Measurements from ENCODE around the gene LIMA1. TPM values are rescaled to one million over a fixed set of nuclear protein-coding genes. Genes with fewer than 3 reads are reported as not detected.

Gene LIMA1
- total and polyA plus RNA-seq, 2 donors (not counting 1 experiment from before 2014, with no cell fraction given) = 1.3 to 2.1 TPM

GRCh38 chr12:50201987-50202521 lies 81.3 kb downstream of the LIMA1 start:
- no peak overlapping the region for H3K4me2 ChIP-seq (replicated peaks; ENCODE audit: low read depth, low read length, poor library complexity, severe bottlenecking)
- no peaks in the 10 kb centered on the region for H3K9me3 ChIP-seq (ENCODE audit: control extremely low read depth in 1 of 3, control insufficient read depth in 2 of 3, insufficient read depth in 1 of 3, low read length in 2 of 3)
- H3K4me3 ChIP-seq (ENCODE audit: control extremely low read depth in 1 of 5, extremely low read depth in 1 of 5, insufficient read depth in 1 of 5, low read depth in 2 of 5, low read length in 4 of 5) = no peak overlapping the region
- H3K9ac ChIP-seq (ENCODE audit: low read length) = no peak overlapping the region
- ChIA-PET CTCF (no interaction called here), POLR2A (no interaction called here)
- intact Hi-C loops (cut with micrococcal nuclease) = no loop called here
- no peaks in the 10 kb centered on the region for H3K9me3 Mint-ChIP-seq (ENCODE audit: insufficient read depth)
- no peaks in the 10 kb centered on the region for H4K20me1 ChIP-seq (ENCODE audit: control insufficient read depth, insufficient read depth, low read length, poor library complexity, severe bottlenecking)
- H3K27ac ChIP-seq (ENCODE audit: low read length in 2 of 2) = no peak overlapping the region
- DNase-seq (no peak), ATAC-seq (ENCODE audit: low read depth) (no peak)
- no peaks in the 10 kb centered on the region for H3K4me1 ChIP-seq (ENCODE audit: control insufficient read depth in 2 of 2, insufficient read depth in 2 of 2, low read length in 2 of 2)
- H3K36me3 ChIP-seq (replicated peaks in 1 of 2; ENCODE audit: control extremely low read depth in 1 of 2, control insufficient read depth in 1 of 2, extremely low read depth in 1 of 2, insufficient read depth in 2 of 2, low read length in 1 of 2) = no peaks in the 10 kb centered on the region
- H2AFZ ChIP-seq (ENCODE audit: insufficient read depth, low read depth, low read length, poor library complexity, severe bottlenecking) = no peak overlapping the region
- H3K4me3 Mint-ChIP-seq = no peak overlapping the region
- H3K79me2 ChIP-seq (ENCODE audit: control insufficient read depth, insufficient read depth, low read length) = no peaks in the 10 kb centered on the region
- no peaks in the 10 kb centered on the region for H3K4me1 Mint-ChIP-seq
- no peaks in the 10 kb centered on the region for H3K27me3 Mint-ChIP-seq
- 100% methylated on average over 1 of the region's 3 CpGs for WGBS (ENCODE audit: insufficient coverage)
- no peak for TF ChIP-seq EZH2 (IDR thresholded peaks at IDR 0.05; ENCODE audit: borderline replicate concordance, insufficient read depth, low read depth, low read length, poor library complexity, severe bottlenecking)
- TF ChIP-seq CTCF (IDR thresholded peaks at IDR 0.05) = no peak
- H3K27ac Mint-ChIP-seq = no peak overlapping the region
- no peaks in the 10 kb centered on the region for H3K27me3 ChIP-seq (replicated peaks in 1 of 4; ENCODE audit: control extremely low read depth in 1 of 4, control insufficient read depth in 3 of 4, insufficient read depth in 4 of 4, low read length in 3 of 4)

- Mint-ChIP-seq H3K4me1 (no peaks in the 10 kb centered on the region), H3K27ac (no peak overlapping the region), H3K9me3 (ENCODE audit: insufficient read depth) (no peaks in the 10 kb centered on the region), H3K4me3 (no peak overlapping the region), H3K27me3 (no peaks in the 10 kb centered on the region)
- Histone ChIP-seq H4K20me1 (ENCODE audit: control insufficient read depth, insufficient read depth, low read length, poor library complexity, severe bottlenecking) (no peaks in the 10 kb centered on the region), H3K27ac (ENCODE audit: low read length in 2 of 2) (no peak overlapping the region), H3K9ac (ENCODE audit: low read length) (no peak overlapping the region), H2AFZ (ENCODE audit: insufficient read depth, low read depth, low read length, poor library complexity, severe bottlenecking) (no peak overlapping the region), H3K36me3 (replicated peaks in 1 of 2; ENCODE audit: control extremely low read depth in 1 of 2, control insufficient read depth in 1 of 2, extremely low read depth in 1 of 2, insufficient read depth in 2 of 2, low read length in 1 of 2) (no peaks in the 10 kb centered on the region), H3K4me2 (replicated peaks; ENCODE audit: low read depth, low read length, poor library complexity, severe bottlenecking) (no peak overlapping the region), H3K4me3 (ENCODE audit: control extremely low read depth in 1 of 5, extremely low read depth in 1 of 5, insufficient read depth in 1 of 5, low read depth in 2 of 5, low read length in 4 of 5) (no peak overlapping the region), H3K9me3 (ENCODE audit: control extremely low read depth in 1 of 3, control insufficient read depth in 2 of 3, insufficient read depth in 1 of 3, low read length in 2 of 3) (no peaks in the 10 kb centered on the region), H3K4me1 (ENCODE audit: control insufficient read depth in 2 of 2, insufficient read depth in 2 of 2, low read length in 2 of 2) (no peaks in the 10 kb centered on the region), H3K79me2 (ENCODE audit: control insufficient read depth, insufficient read depth, low read length) (no peaks in the 10 kb centered on the region), H3K27me3 (replicated peaks in 1 of 4; ENCODE audit: control extremely low read depth in 1 of 4, control insufficient read depth in 3 of 4, insufficient read depth in 4 of 4, low read length in 3 of 4) (no peaks in the 10 kb centered on the region)
- CTCF ChIA-PET = interaction anchor here (0.6 kb wide), 1 partner anchor 125 kb away, joined by 3 read pairs; no protein-coding TSS in a partner anchor
- DNase-seq = no peak
- no peak for ATAC-seq (ENCODE audit: low read depth)
- intact Hi-C loops (cut with micrococcal nuclease) = no loop called here
- WGBS (ENCODE audit: insufficient coverage) = no CpG with 5 or more reads among the region's 2 CpGs
- no peak for TF ChIP-seq EZH2 (IDR thresholded peaks at IDR 0.05; ENCODE audit: borderline replicate concordance, insufficient read depth, low read depth, low read length, poor library complexity, severe bottlenecking)
- TF ChIP-seq CTCF (IDR thresholded peaks at IDR 0.05) = no peak
- POLR2A ChIA-PET = no interaction called here
Observed at GRCh38 chr12:50200552-50201273, 82.6 kb downstream of the LIMA1 start.
